Heart right ventricle (tissue), 16 donors: Measurements from ENCODE around the gene LINGO3. TPM values are rescaled to one million over a fixed set of nuclear protein-coding genes. Genes with fewer than 3 reads are reported as not detected.
A peak's percentile ranks its signal among the peaks of the same experiment; 100 is the strongest.

Source experiments
- ATAC-seq, 8 donors: fragments of 200-7000 bp; cut with Tn5 transposase; one replicate each; pipeline ENCODE4 v1.9.1; 2020; ENCODE audit warnings: mild to moderate bottlenecking in 8 of 8, moderate library complexity in 8 of 8, moderate number of reproducible peaks in 1 of 8
- DNase-seq, 2 donors: peaks; one replicate each; pipeline ENCODE4 v3.0.0-alpha.2; 2020
- H3K27ac ChIP-seq, 10 donors: fragments of 200-600 bp; sonication (generic) in 2 of 10; one replicate each; pipeline versions ENCODE4 v1.5.0 to v1.8.0; 2020 to 2022; ENCODE audit warnings: mild to moderate bottlenecking in 3 of 10
- H3K27me3 ChIP-seq, 7 donors: fragments of 200-600 bp; one replicate each; pipeline ENCODE4 v1.8.0; 2021 to 2022; ENCODE audit warnings: mild to moderate bottlenecking in 2 of 7
- H3K36me3 ChIP-seq, 9 donors: fragments of 200-600 bp; sonication (generic) in 1 of 9; one replicate each; pipeline versions ENCODE4 v1.5.0 to v1.8.0; 2020 to 2022; ENCODE audit warnings: mild to moderate bottlenecking in 2 of 9
- H3K4me1 ChIP-seq, 9 donors: fragments of 200-600 bp; sonication (generic) in 1 of 9; one replicate each; pipeline versions ENCODE4 v1.5.0 to v1.8.0; 2020 to 2022; ENCODE audit warnings: mild to moderate bottlenecking in 4 of 9
- H3K4me3 ChIP-seq, 10 donors: fragments of 200-600 bp; sonication (generic) in 2 of 10; one replicate each; pipeline versions ENCODE4 v1.5.0 to v1.8.0; 2020 to 2022; ENCODE audit warnings: mild to moderate bottlenecking in 7 of 10, moderate library complexity in 2 of 10
- H3K9me3 ChIP-seq, 11 donors: fragments of 200-600 bp in 10 of 11; sonication (generic) in 2 of 11; one replicate each; pipeline versions ENCODE4 v1.5.0 to v1.8.0; 2013 to 2022; ENCODE audit warnings: mild to moderate bottlenecking in 2 of 11, control low read depth in 1 of 11, moderate library complexity in 1 of 11
- CTCF ChIP-seq, 9 donors: fragments of 200-600 bp; sonication (generic) in 2 of 9; IDR thresholded peaks; one replicate each; pipeline versions ENCODE4 v1.5.0 to v1.8.0; 2021 to 2022; ENCODE audit warnings: antibody characterized with exemption in 9 of 9, mild to moderate bottlenecking in 5 of 9, moderate library complexity in 1 of 9
- WGBS, 2 donors: extraction: QIAGEN DNeasy Blood & Tissue Kit; methylation state at CpG; one replicate each; pipeline ENCODE4 v1.1.7; 2013; ENCODE audit warnings: inconsistent platforms in 1 of 2; 5-methylcytosine and 5-hydroxymethylcytosine counted together
- intact Hi-C, 10 donors: fragments of 100-400 bp; cut with DNase I; formaldehyde crosslinking; loops; one replicate each; pipeline versions ENCODE4 v1.11.1 to v1.14.2; 2022
- polyA plus RNA-seq, 2 donors: library from polyadenylated mRNA; stranded (reverse); fragments of 200-250 nt; gene quantifications; one replicate each; pipeline ENCODE4 v1.2.3, GENCODE V29; 2013
- total RNA-seq, 10 donors: library from RNA; stranded (reverse); fragmentation: NEBNext Ultra II Directional in 3 of 10; extraction: Animal tissue kit (Norgen Biotek cat#: 25700) in 3 of 10; gene quantifications; one replicate each; pipeline versions ENCODE4 v1.2.1 to v1.2.4, GENCODE V29; 2021 to 2023
- donor health status: Arrhythmogenic right ventricular cardiomyopathy.
- donor health status: ischemic (EF 13 %, LVEDD 7.1; RV severe dilation, severe dysfunction).
- donor health status: healthy with polysubstance abuse.
- donor health status: DM: no; HTN: yes; CAD: no.
- donor health status: DM: no; HTN: no; CAD: no.
- donor health status: ischemic (EF 25% LVEDD 6.9; RV normal size, moderate dysfunction).
- donor health status: ischemic (EF 25% LVEDD 5.7; RV mildly dilated, moderate dysfunction).
- donor health status: healthy.
- donor health status: DM: yes; HTN: yes; CAD: no.
- donor health status: Ischemic cardiomyopathy.
- donor health status: ischemic (EF 35%, LVEDD 5.7; RV mildly dilated, moderate dysfunction).
- donor health status: nonischemic (EF 11% LVEDD 7.7; RV severe dilation, severe dysfunction).
- donor health status: DM: yes; HTN: yes; CAD: no.
- donor health status: PGD.
- donor health status: ischemic (EF 29% LVEDD 5.4; RV normal size, mild dysfunction).
- donor health status: nonischemic (EF 23%, LVEDD 6.1; RV moderate dilation, normal function).

Gene LINGO3
- total and polyA plus RNA-seq, 12 donors, result not detected

- DNase-seq, result peak in 1 of 2 donors; percentile 7
- intact Hi-C loops, result no loop called here
- Histone ChIP-seq H3K27ac (no peak overlapping the region), H3K4me1 (peaks cover 11 to 34% (median 23%) of the 10 kb centered on the region in 9 donors), H3K36me3 (peaks cover 0 to 31% (median 0%) of the 10 kb centered on the region in 9 donors), H3K27me3 (no peaks in the 10 kb centered on the region), H3K9me3 (no peaks in the 10 kb centered on the region), H3K4me3 (no peak overlapping the region)
- 96 to 97% methylated on average over 26 of the region's 26 CpGs for WGBS, 2 donors
- no peak for TF ChIP-seq CTCF (IDR thresholded peaks at IDR 0.05)
- ATAC-seq, result no peak
Observed at GRCh38 chr19:2334986-2335846, 27.3 kb upstream of the LINGO3 start.

GRCh38 chr19:2334426-2334825, 26.5 kb upstream of the LINGO3 start:
- DNase-seq, result no peak
- Histone ChIP-seq H3K4me3 (no peak overlapping the region), H3K4me1 (peaks cover 14 to 42% (median 31%) of the 10 kb centered on the region in 9 donors), H3K27ac (no peak overlapping the region), H3K9me3 (no peaks in the 10 kb centered on the region), H3K27me3 (no peaks in the 10 kb centered on the region), H3K36me3 (peaks cover 0 to 23% (median 0%) of the 10 kb centered on the region in 9 donors)
- no peak for TF ChIP-seq CTCF (IDR thresholded peaks at IDR 0.05)
- intact Hi-C loops, result no loop called here
- ATAC-seq, result no peak
- WGBS, 2 donors, result 96 to 97% methylated on average over 27 of the region's 27 CpGs

DNA sequence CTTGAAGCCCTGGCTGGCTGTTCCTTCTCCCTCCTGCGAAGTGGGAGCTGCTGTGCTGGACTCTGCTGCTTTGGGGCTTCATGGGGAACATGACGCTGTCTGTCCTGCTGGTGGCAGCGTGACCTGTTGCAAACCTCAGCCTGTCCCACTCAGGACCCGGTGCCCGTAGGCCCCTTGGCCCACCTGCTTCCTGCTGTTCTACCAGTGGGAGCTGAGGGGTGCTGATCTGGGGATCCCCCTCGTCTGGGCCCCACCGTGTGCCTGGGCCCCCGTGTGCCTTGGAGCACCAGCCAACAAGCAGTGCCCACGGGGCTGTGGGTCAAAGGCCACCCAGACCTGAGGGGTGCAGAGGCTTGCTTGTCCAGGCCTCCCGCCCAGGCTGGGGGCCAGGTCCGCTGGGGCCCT, 25.9 kb upstream of the LINGO3 start:
- intact Hi-C loops, result no loop called here

More for the DNA sequence above, 25.9 kb upstream of the LINGO3 start:
- Histone ChIP-seq H3K27me3 (no peaks in the 10 kb centered on the region), H3K4me3 (no peak overlapping the region), H3K27ac (no peak overlapping the region), H3K36me3 (peaks cover 0 to 18% (median 0%) of the 10 kb centered on the region in 9 donors), H3K4me1 (peaks cover 15 to 48% (median 35%) of the 10 kb centered on the region in 9 donors), H3K9me3 (no peaks in the 10 kb centered on the region)
- TF ChIP-seq CTCF (IDR thresholded peaks at IDR 0.05), result peak in 1 of 9 donors; percentile 5
- WGBS, 2 donors, result 77 to 80% methylated on average over 11 of the region's 11 CpGs
- no peak for DNase-seq
- ATAC-seq, result no peak
